GM19351 (cell line): ENCODE results near the gene SOX10.
"Not testable (repeated sequence)": the region's sequence is repeated elsewhere in the genome, so short reads cannot be mapped to it uniquely, and the experiment has no call there.

ENCODE experiments used
- ATAC-seq: cut with Tn5 transposase; IDR thresholded peaks from one replicate; pipeline ENCODE4 v1.9.1; 2021; ENCODE audit warnings: mild to moderate bottlenecking, moderate library complexity; ENCODE audit not compliant: unreplicated experiment

Gene SOX10

GRCh38 chr22:37967637-37968451 lies 16.5 kb downstream of the SOX10 start:
- no peak for ATAC-seq

GRCh38 chr22:37967147-37967546 lies 17.2 kb downstream of the SOX10 start:
- no peak for ATAC-seq

- ATAC-seq: no peak
These were observed 18.3 kb downstream of the SOX10 start for GRCh38 chr22:37965940-37966664.

- ATAC-seq: no peak
These were observed 23.3 kb downstream of the SOX10 start for GRCh38 chr22:37961062-37961461.

- no peak for ATAC-seq
These were observed 25.0 kb downstream of the SOX10 start for GRCh38 chr22:37959231-37959825.

GRCh38 chr22:37957232-37957631 lies 27.1 kb downstream of the SOX10 start:
- ATAC-seq: no peak

GRCh38 chr22:37955825-37956397 lies 28.4 kb downstream of the SOX10 start:
- ATAC-seq: not testable (repeated sequence)

GRCh38 chr22:37954686-37955085 lies 29.7 kb downstream of the SOX10 start:
- no peak for ATAC-seq

GRCh38 chr22:37953437-37954179 lies 30.7 kb downstream of the SOX10 start, which contains the start of the genes C22orf23 and POLR2F:
Gene C22orf23 (minus strand): TSS chr22:37953601. CDS start chr22:37953149, 452 bp downstream.
Gene POLR2F (plus strand): TSS chr22:37953699. CDS start chr22:37953788, 89 bp downstream.
- peak; percentile 84 for ATAC-seq

- peak; percentile 35 for ATAC-seq
These were observed 31.3 kb downstream of the SOX10 start for GRCh38 chr22:37953062-37953436.

GRCh38 chr22:37952629-37953028 lies 31.7 kb downstream of the SOX10 start:
- ATAC-seq: not testable (repeated sequence)

- ATAC-seq: no peak
These were observed 33.0 kb downstream of the SOX10 start for GRCh38 chr22:37951305-37951704.

- ATAC-seq: not testable (repeated sequence)
These were observed 37.1 kb downstream of the SOX10 start for GRCh38 chr22:37947142-37947795.

- ATAC-seq: not testable (repeated sequence)
These were observed 39.9 kb downstream of the SOX10 start for GRCh38 chr22:37944423-37944822.

GRCh38 chr22:37943825-37944198 lies 40.5 kb downstream of the SOX10 start:
- no peak for ATAC-seq

- ATAC-seq: no peak
These were observed 41.1 kb downstream of the SOX10 start for GRCh38 chr22:37943136-37943824.

GRCh38 chr22:37942133-37942532 lies 42.2 kb downstream of the SOX10 start:
- ATAC-seq: no peak

- no peak for ATAC-seq
These were observed 43.5 kb downstream of the SOX10 start for GRCh38 chr22:37940698-37941376.
